Fibroblast of the aortic adventitia (primary cell): Measurements from ENCODE around the gene CPED1. TPM values are rescaled to one million over a fixed set of nuclear protein-coding genes. Genes with fewer than 3 reads are reported as not detected.

Source experiments
- DNase-seq: peaks from one replicate; pipeline ENCODE4 v3.0.0-alpha.2; 2010; ENCODE audit warnings: low read depth
- H3K4me3 ChIP-seq: 2 replicates; pipeline ENCODE4 v1.5.1; 2011; ENCODE audit warnings: low read depth, mild to moderate bottlenecking, control low read depth, low read length, moderate library complexity
- CTCF ChIP-seq: IDR thresholded peaks from 2 replicates; pipeline ENCODE4 v1.5.1; 2011; ENCODE audit warnings: mild to moderate bottlenecking, low read length, control low read depth, inconsistent platforms; ENCODE audit not compliant: insufficient read depth
- total RNA-seq: library from RNA; depleted of rRNA; stranded (reverse); fragments of >200 nt; gene quantifications from 2 replicates; pipeline ENCODE4 v1.2.3, GENCODE V29; 2012; ENCODE audit warnings: low replicate concordance

The CPED1 gene
- total RNA-seq, 1 donor, result 119 TPM

DNA sequence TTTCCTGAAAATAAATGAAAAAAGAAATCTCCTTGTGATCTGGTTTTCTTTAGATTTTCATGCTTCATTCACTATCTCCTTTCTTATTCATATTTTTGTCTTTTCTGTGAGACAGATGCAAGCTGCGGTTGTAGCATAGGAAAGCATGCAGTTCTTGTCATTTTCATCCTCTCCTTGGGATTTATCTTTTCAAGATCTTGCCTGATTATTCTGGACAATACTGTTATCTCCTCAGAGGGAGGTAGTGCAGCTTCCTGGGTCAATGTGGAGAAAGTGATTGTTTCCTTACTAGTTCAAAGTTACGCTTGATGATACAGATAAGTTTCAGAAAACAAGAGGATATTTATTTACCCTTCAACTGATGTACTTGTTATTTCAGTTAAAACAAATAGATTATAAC lies 114.6 kb downstream of the CPED1 start:
- no peak for TF ChIP-seq CTCF
- no peak for DNase-seq
- no peak overlapping the region for H3K4me3 ChIP-seq

DNA sequence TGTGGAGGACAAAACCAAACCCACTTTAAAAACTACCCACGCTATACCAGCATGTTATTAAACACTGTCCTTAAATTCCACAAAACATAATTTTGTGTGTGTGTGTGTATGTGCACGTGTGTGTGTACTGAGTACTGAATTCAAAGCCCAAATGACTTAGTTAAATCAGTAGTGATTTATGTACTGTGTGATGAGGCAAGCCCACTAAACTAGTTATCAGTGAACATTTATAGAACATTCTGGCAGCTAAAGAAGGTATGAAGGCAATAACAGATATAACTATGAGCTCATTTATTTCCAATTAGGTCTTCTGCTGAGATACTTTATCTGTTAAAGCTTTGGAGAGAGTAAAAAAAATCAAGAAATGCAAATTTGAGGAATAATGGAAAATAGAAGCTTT lies 115.1 kb downstream of the CPED1 start:
- no peak for TF ChIP-seq CTCF
- H3K4me3 ChIP-seq, result no peak overlapping the region
- DNase-seq, result no peak

DNA sequence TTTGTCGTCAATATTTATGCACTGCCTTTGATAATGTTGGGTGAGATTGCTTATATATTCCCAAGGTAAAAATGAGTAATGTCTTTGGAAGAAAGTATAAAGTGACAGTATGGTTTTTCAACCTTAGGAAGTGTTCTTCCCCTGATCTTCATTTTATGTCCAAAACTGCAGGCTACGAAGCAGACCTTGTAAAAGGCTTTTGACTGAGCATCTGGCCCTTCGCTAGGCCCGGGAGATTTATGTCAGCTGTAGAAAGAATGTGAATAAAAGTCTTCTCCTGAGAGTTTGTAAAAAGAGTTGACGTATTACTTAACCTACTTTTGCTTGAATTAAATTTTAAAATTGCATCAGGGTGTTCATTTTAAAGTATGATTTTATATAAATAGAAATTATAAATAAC lies 116.8 kb downstream of the CPED1 start:
- no peak for TF ChIP-seq CTCF
- H3K4me3 ChIP-seq, result no peak overlapping the region
- DNase-seq, result no peak

- peak; percentile 64 for TF ChIP-seq CTCF
- peak; percentile 87 for DNase-seq
- H3K4me3 ChIP-seq, result no peak overlapping the region
Observed at GRCh38 chr7:121107923-121108498, 119.5 kb downstream of the CPED1 start.

DNA sequence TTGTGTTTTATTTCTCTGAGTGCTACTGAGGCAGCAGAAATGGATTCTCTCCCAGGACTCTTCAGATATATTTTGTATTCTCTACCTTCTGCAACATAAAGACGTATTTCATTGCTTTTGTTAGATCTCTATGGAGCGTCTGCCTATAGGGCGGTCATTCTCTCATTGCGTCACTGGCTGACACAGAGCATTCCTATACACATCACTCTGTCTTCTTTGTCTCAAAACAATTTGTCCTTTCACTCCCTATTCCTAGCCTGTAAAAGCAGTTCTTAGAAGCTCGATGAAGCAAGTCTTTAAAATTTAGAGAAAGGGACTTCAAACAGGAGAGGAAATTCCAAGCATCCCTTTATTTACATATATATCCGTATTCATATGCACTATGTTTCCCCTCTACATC lies 120.6 kb downstream of the CPED1 start:
- H3K4me3 ChIP-seq, result no peak overlapping the region

DNA sequence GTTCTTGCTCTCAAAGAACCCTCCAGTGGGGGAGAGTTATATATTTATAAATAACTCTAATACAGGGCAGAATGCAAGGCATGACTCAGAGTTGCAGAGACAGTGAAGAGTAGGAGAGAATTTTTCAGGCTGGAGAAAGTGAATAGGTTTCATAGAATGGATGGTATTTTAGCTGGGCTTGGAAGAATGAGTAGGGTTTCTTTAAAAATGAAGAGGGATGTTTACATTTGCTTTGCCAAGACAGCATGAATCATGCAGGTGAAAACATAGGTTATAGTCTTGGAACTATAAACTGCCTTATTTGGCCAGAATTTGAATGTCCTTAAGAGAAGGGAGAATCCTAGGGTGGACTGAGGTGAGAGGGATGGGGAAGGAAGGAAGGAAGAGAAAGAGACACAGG lies 124.8 kb downstream of the CPED1 start:
- TF ChIP-seq CTCF, result no peak
- DNase-seq, result no peak
- no peak overlapping the region for H3K4me3 ChIP-seq

More for the DNA sequence above, 120.6 kb downstream of the CPED1 start:
- TF ChIP-seq CTCF, result no peak
- no peak for DNase-seq

DNA sequence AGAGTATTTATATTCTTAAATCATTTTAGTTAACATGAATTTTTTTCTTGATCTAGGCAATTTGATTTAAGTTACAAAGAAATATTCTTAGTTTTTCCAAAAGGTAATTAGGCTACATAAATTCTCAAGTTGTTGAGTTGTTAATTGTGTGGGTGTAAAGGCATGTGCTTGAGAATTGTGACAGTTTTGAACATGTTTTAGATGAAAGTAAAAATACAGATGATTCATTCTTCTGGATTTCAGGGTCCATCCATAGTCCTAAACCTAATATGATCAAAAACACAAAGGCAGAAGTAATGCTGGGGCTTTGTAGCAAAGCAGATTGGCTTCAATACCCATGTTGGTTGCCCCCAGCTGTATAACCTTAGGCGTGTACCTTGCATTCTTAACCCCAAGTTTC lies 127.9 kb downstream of the CPED1 start:
- no peak overlapping the region for H3K4me3 ChIP-seq
- no peak for TF ChIP-seq CTCF
- DNase-seq, result no peak
